GM12878 (cell line): ENCODE measurements around the gene EYS. TPM values are rescaled to one million over a fixed set of nuclear protein-coding genes. Genes with fewer than 3 reads are reported as not detected.
A peak's percentile ranks its signal among the peaks of the same experiment; 100 is the strongest.

ENCODE experiments used
- ATAC-seq: fragments of 200-7000 bp; cut with Tn5 transposase; 3 replicates; pipeline ENCODE4 v1.9.1; 2020; ENCODE audit warnings: mild to moderate bottlenecking, moderate library complexity
- BruUV-seq: library from RNA; stranded (reverse); fragments of 400-500 nt; replicated peaks from 2 replicates; lab custom pipeline; 2021; lab: Mats Ljungman, UMichigan
- CTCF ChIA-PET: fragments of 300-600 bp; sonication (Branson Sonifier 250); formaldehyde crosslinking; extraction: SDS; loops from one replicate; lab custom pipeline; 2021; ENCODE audit warnings: inconsistent platforms; lab: Yijun Ruan, JAX
- POLR2A ChIA-PET: fragments of 350-600 bp; formaldehyde crosslinking; extraction: SDS; loops from one replicate; lab custom pipeline; 2021; ENCODE audit warnings: inconsistent platforms; lab: Charles Lee
- RAD21 ChIA-PET: fragments of 300-600 bp; sonication (Branson Sonifier 250); formaldehyde crosslinking; loops from one replicate; lab custom pipeline; 2023; ENCODE audit warnings: antibody characterized with exemption; ENCODE audit not compliant: unreplicated experiment; lab: Charles Lee
- SMC1A ChIA-PET: fragments of 300-600 bp; sonication (Branson Sonifier 250); formaldehyde crosslinking; loops from one replicate; lab custom pipeline; 2023; ENCODE audit not compliant: unreplicated experiment, uncharacterized antibody; lab: Charles Lee
- DNase-seq: peaks from one replicate; pipeline ENCODE4 v3.0.0-alpha.2; 2011; ENCODE audit warnings: low read depth, low spot score
- FAIRE-seq: peaks from 3 replicates; lab custom pipeline; 2011; peaks lifted over from hg19 to GRCh38; lab: Jason Lieb, UNC
- H2AFZ ChIP-seq: 2 replicates; pipeline ENCODE4 v1.6.0; 2011; ENCODE audit warnings: low read depth, low read length, control low read depth; ENCODE audit not compliant: control insufficient read depth
- H3K27ac ChIP-seq: 2 replicates; pipeline ENCODE4 v1.5.1; 2011; ENCODE audit warnings: control low read depth; ENCODE audit not compliant: control insufficient read depth, insufficient read depth
- H3K27me3 ChIP-seq, 2 experiments: replicated peaks in 1 of 2; 2 replicates each; pipeline versions ENCODE4 v1.6.0 to v1.6.1; 2011; ENCODE audit warnings: low read length in 1 of 2; ENCODE audit not compliant: control insufficient read depth in 2 of 2, insufficient read depth in 2 of 2
- H3K36me3 ChIP-seq, 2 experiments: 2 replicates each; pipeline ENCODE4 v1.5.1; 2011; ENCODE audit warnings: low read length in 1 of 2; ENCODE audit not compliant: control insufficient read depth in 2 of 2, insufficient read depth in 2 of 2
- H3K4me1 ChIP-seq: 2 replicates; pipeline ENCODE4 v1.6.1; 2011; ENCODE audit warnings: mild to moderate bottlenecking, low read length, moderate library complexity, mixed read lengths; ENCODE audit not compliant: control insufficient read depth, insufficient read depth
- H3K4me2 ChIP-seq: 2 replicates; pipeline ENCODE4 v1.6.0; 2011; ENCODE audit warnings: control low read depth; ENCODE audit not compliant: control insufficient read depth, insufficient read depth
- H3K4me3 ChIP-seq: fragments of 200-600 bp; sonication (generic); 2 replicates; pipeline ENCODE4 v1.5.1; 2016
- H3K79me2 ChIP-seq: 2 replicates; pipeline ENCODE4 v1.6.0; 2011; ENCODE audit warnings: low read length; ENCODE audit not compliant: control insufficient read depth, insufficient read depth
- H3K9ac ChIP-seq: 2 replicates; pipeline ENCODE4 v1.8.0; 2011; ENCODE audit warnings: low read length, control low read depth, mixed read lengths; ENCODE audit not compliant: control insufficient read depth, insufficient read depth
- H3K9me3 ChIP-seq: replicated peaks from 3 replicates; pipeline ENCODE4 v1.5.1; 2011; ENCODE audit warnings: mild to moderate bottlenecking, low read length; ENCODE audit not compliant: control insufficient read depth, insufficient read depth
- H4K20me1 ChIP-seq: 2 replicates; pipeline ENCODE4 v1.6.0; 2011; ENCODE audit not compliant: control insufficient read depth, insufficient read depth
- EED ChIP-seq: sonication (generic); IDR thresholded peaks from 2 replicates; pipeline ENCODE4 v1.6.1; 2016; ENCODE audit warnings: antibody characterized with exemption, low read depth
- NFIC ChIP-seq: IDR thresholded peaks from 2 replicates; pipeline ENCODE4 v1.6.1; 2012; ENCODE audit warnings: low read depth, mild to moderate bottlenecking, inconsistent platforms, low read length, moderate library complexity
- NFYA ChIP-seq: IDR thresholded peaks from 2 replicates; pipeline ENCODE4 v1.6.1; 2011; ENCODE audit warnings: low read depth, mild to moderate bottlenecking, low read length, improper control_type of control experiment, borderline replicate concordance
- PAX8 ChIP-seq: fragments of 450-650 bp; IDR thresholded peaks from 2 replicates; pipeline ENCODE4 v1.6.1; 2017; ENCODE audit warnings: mild to moderate bottlenecking, moderate library complexity
- POU2F2 ChIP-seq: IDR thresholded peaks from 3 replicates; pipeline ENCODE4 v1.6.1; 2011; ENCODE audit warnings: low read depth, mild to moderate bottlenecking, low read length, borderline replicate concordance
- RAD51 ChIP-seq: fragments of 450-650 bp; IDR thresholded peaks from 2 replicates; pipeline ENCODE4 v1.6.1; 2016; ENCODE audit warnings: moderate library complexity, mild to moderate bottlenecking, inconsistent platforms
- SUPT20H ChIP-seq: IDR thresholded peaks from 2 replicates; pipeline ENCODE4 v1.6.1; 2011; ENCODE audit warnings: low read depth, mild to moderate bottlenecking, low read length, moderate library complexity, borderline replicate concordance; ENCODE audit not compliant: control insufficient read depth
- ZNF217 ChIP-seq: fragments of 450-650 bp; IDR thresholded peaks from 2 replicates; pipeline ENCODE4 v1.6.1; 2017; ENCODE audit warnings: antibody characterized with exemption, mild to moderate bottlenecking
- ZNF274 ChIP-seq: IDR thresholded peaks from one replicate; pipeline ENCODE4 v1.8.0; 2011; ENCODE audit not compliant: insufficient read length, insufficient read depth
- WGBS: methylation state at CpG from one replicate; pipeline ENCODE4 v1.1.6; 2016; ENCODE audit warnings: low lambda C conversion rate; ENCODE audit not compliant: insufficient replicate concordance, insufficient coverage; ENCODE audit errors: missing lambda C conversion rate; 5-methylcytosine and 5-hydroxymethylcytosine counted together
- in situ Hi-C: fragments of 300-500 bp; cut with MboI; formaldehyde crosslinking; loops from 9 replicates; pipeline ENCODE4 v1.14.3; 2018; ENCODE audit warnings: mixed read lengths
- intact Hi-C: fragments of 100-400 bp; cut with micrococcal nuclease; formaldehyde crosslinking; loops from one replicate; pipeline ENCODE4 v1.14.2; 2022; ENCODE audit not compliant: unreplicated experiment
- polyA plus RNA-seq, 11 experiments: library from polyadenylated mRNA; depleted of rRNA in 4 of 11; unstranded in 6 of 11; stranded (reverse) in 5 of 11; fragments of >200 nt; fragmentation: Nextera tagmentation in 4 of 11; fragmentation: Illumina TruSeq in 1 of 11; extraction: Ambion mirVana in 4 of 11; extraction: Trizol in 1 of 11; gene quantifications; 1 replicate in 1 of 11; 2 replicates in 10 of 11; pipeline versions ENCODE4 v1.2.1 to v1.2.3, GENCODE V29; 2011 to 2016; ENCODE audit warnings: inconsistent platforms in 2 of 11, missing spikeins in 2 of 11, low read depth in 1 of 11
- total RNA-seq, 4 experiments: library from RNA; depleted of rRNA in 3 of 4; stranded (reverse); fragments of >200 nt in 3 of 4; fragmentation: Illumina TruSeq in 1 of 4; extraction: Trizol in 1 of 4; gene quantifications; 2 replicates each; pipeline versions ENCODE4 v1.2.1 to v1.2.3, GENCODE V29; 2013 to 2021

The EYS gene
- total and polyA plus RNA-seq, 10 of the 15 experiments (the other 5 are each of a cell fraction or from before 2014, with no cell fraction given), result under 0.01 to 0.14 (median 0.02) TPM; not detected in 1

DNA sequence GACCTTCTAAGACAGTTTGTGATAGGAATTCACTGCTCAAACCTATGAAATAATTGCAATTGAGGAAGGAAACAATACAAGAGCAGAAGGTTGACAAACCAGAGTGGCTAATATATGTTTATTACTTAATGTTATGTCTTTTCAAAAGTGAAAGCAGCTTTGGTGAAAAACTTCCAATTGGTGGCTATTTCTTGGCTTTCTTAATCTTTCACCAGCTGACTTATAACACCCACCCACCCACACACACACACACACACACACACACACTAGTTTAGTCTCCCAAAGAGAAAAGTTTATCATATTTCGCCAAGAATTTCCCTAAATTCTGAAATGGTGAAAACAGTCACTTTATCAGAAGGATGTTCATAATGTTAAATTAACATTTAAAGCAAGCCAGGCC is 583.5 kb downstream of the EYS start (continued):
- TF ChIP-seq ZNF217 (no peak), SUPT20H (no peak), POU2F2 (no peak), EED (no peak), PAX8 (no peak), NFIC (no peak)

DNA sequence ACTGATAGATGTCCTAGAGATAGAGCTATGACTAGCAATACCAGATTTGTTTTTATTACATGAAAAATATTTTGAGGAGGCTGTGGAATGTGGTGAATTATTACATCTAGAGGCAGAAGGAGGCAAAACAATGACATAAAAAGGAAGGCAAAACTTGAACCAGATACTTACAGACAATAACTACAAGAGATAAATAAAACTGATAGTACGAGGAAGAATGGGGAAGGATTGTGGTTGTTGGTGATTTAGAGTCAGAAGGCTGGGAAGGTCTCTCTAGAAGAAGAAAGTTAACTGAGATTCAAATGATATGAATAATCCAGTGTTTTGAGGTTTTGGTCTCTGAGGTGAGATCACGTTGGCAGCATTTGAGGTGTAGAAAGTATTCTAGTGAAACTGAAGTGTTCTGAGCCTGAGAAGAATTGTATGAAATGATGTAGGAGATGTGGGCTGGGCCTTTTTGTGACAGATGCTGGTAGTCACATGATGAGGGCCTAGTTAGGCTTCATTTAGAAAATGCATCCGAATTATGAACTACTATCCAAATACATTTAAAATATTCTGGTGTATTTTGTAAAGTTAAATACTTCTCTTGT is 589.1 kb downstream of the EYS start:
- H3K79me2 ChIP-seq, result no peaks in the 10 kb centered on the region
- H3K4me3 ChIP-seq, result no peak overlapping the region
- POLR2A ChIA-PET, result no interaction called here
- no peaks in the 10 kb centered on the region for H3K36me3 ChIP-seq
- 2% methylated on average over 3 of the region's 3 CpGs for WGBS
- ATAC-seq (peak; percentile 69), DNase-seq (no peak), FAIRE-seq (no peak)
- no TSS peak for BruUV-seq
- no peaks in the 10 kb centered on the region for H3K27me3 ChIP-seq
- RAD21 ChIA-PET, result no interaction called here
- no peak overlapping the region for H2AFZ ChIP-seq
- in situ Hi-C loops (no loop called here), intact Hi-C loops (no loop called here)
- H3K4me2 ChIP-seq, result no peak overlapping the region
- H3K9ac ChIP-seq, result no peak overlapping the region
- CTCF ChIA-PET, result no interaction called here
- H4K20me1 ChIP-seq, result no peaks in the 10 kb centered on the region
- SMC1A ChIA-PET, result no interaction called here
- TF ChIP-seq RAD51 (0 out of 2 replicates have a peak, but pooled peaks have one; percentile 29), ZNF274 (no peak), NFYA (no peak)
- no peak overlapping the region for H3K27ac ChIP-seq
- no peaks in the 10 kb centered on the region for H3K9me3 ChIP-seq
- H3K4me1 ChIP-seq, result no peaks in the 10 kb centered on the region
